Measurements from ENCODE around the gene LRRN3.

DNA sequence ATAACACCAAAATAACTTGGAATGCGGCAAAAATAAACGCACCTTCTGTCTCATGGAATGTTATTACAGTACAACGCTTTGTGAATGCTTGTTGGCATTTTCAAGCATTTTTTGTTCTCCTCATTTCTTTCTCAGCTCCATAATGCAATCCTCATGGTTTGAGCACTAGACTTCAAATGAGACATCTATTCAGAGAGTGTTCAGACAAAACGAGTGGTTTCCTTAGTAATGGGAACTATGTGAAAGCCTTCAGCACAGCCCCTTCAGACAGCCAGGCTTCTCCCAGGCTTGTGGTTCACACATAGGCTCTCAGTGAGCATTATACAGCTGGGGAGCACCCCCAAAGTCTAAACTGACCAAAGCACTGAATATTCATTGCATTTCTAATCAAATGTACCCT lies 8.6 kb upstream of the LRRN3 start:
- no peak for TF ChIP-seq POLR2A (IDR thresholded peaks at IDR 0.05)
- TF ChIP-seq, protein P1, sequence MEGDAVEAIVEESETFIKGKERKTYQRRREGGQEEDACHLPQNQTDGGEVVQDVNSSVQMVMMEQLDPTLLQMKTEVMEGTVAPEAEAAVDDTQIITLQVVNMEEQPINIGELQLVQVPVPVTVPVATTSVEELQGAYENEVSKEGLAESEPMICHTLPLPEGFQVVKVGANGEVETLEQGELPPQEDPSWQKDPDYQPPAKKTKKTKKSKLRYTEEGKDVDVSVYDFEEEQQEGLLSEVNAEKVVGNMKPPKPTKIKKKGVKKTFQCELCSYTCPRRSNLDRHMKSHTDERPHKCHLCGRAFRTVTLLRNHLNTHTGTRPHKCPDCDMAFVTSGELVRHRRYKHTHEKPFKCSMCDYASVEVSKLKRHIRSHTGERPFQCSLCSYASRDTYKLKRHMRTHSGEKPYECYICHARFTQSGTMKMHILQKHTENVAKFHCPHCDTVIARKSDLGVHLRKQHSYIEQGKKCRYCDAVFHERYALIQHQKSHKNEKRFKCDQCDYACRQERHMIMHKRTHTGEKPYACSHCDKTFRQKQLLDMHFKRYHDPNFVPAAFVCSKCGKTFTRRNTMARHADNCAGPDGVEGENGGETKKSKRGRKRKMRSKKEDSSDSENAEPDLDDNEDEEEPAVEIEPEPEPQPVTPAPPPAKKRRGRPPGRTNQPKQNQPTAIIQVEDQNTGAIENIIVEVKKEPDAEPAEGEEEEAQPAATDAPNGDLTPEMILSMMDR (IDR thresholded peaks at IDR 0.05) = no peak

All from testis (tissue), 2 donors.